OCI-LY7 (cell line): ENCODE results near the gene UBTD1. TPM values are rescaled to one million over a fixed set of nuclear protein-coding genes. Genes with fewer than 3 reads are reported as not detected.

Experiments used
- Bru-seq: library from RNA; stranded (reverse); fragments of 400-500 nt; gene quantifications from one replicate; lab custom pipeline; 2021; lab: Mats Ljungman, UMichigan
- BruChase-seq, 2 experiments: library from RNA; stranded (reverse); fragments of 400-500 nt; gene quantifications; one replicate each; lab custom pipeline; 2021; lab: Mats Ljungman, UMichigan
- BruUV-seq: library from RNA; stranded (reverse); fragments of 400-500 nt; replicated peaks from 2 replicates; lab custom pipeline; 2021; lab: Mats Ljungman, UMichigan
- CTCF ChIA-PET: fragments of 300-600 bp; sonication (Branson Sonifier 250); formaldehyde crosslinking; loops from one replicate; lab custom pipeline; 2022; ENCODE audit warnings: antibody characterized with exemption; ENCODE audit not compliant: unreplicated experiment; lab: Charles Lee
- POLR2A ChIA-PET: fragments of 300-600 bp; sonication (Branson Sonifier 250); formaldehyde crosslinking; loops from one replicate; lab custom pipeline; 2022; ENCODE audit warnings: antibody characterized with exemption; lab: Charles Lee
- DNase-seq: peaks from one replicate; pipeline ENCODE4 v3.0.0-alpha.2; 2015; ENCODE audit warnings: low spot score
- H2AFZ ChIP-seq: fragments of 200-600 bp; sonication (generic), shearing (Covaris generic); 2 replicates; pipeline ENCODE4 v1.6.1; 2014; ENCODE audit warnings: mild to moderate bottlenecking, antibody characterized with exemption, low read length, moderate library complexity
- H3K27ac ChIP-seq: fragments of 200-600 bp; sonication (generic); 2 replicates; pipeline ENCODE4 v1.5.1; 2014; ENCODE audit warnings: mixed run types, low read depth, mild to moderate bottlenecking, moderate library complexity, low read length, inconsistent platforms; ENCODE audit not compliant: poor library complexity, severe bottlenecking
- H3K36me3 ChIP-seq: fragments of 200-600 bp; sonication (generic); 2 replicates; pipeline ENCODE4 v1.6.1; 2014; ENCODE audit warnings: mild to moderate bottlenecking, antibody characterized with exemption, low read length, moderate library complexity, mixed read lengths; ENCODE audit not compliant: insufficient read depth
- H3K4me1 ChIP-seq: fragments of 200-600 bp; sonication (generic); 2 replicates; pipeline ENCODE4 v1.5.1; 2014; ENCODE audit warnings: mild to moderate bottlenecking, low read length; ENCODE audit not compliant: insufficient read depth, poor library complexity, severe bottlenecking
- H3K4me2 ChIP-seq: fragments of 200-600 bp; sonication (generic); 2 replicates; pipeline ENCODE4 v1.6.1; 2014; ENCODE audit warnings: mild to moderate bottlenecking, low read length
- H3K4me3 ChIP-seq: fragments of 200-600 bp; sonication (generic); 2 replicates; pipeline ENCODE4 v1.5.1; 2014; ENCODE audit warnings: mild to moderate bottlenecking, low read depth, low read length; ENCODE audit not compliant: poor library complexity, severe bottlenecking
- H3K79me2 ChIP-seq: fragments of 200-600 bp; sonication (generic); 2 replicates; pipeline ENCODE4 v1.6.1; 2016; ENCODE audit warnings: low read depth, mild to moderate bottlenecking, low read length, moderate library complexity, mixed read lengths; ENCODE audit not compliant: insufficient read depth
- H3K9me2 ChIP-seq: fragments of 200-600 bp; sonication (generic); 2 replicates; pipeline ENCODE4 v1.6.1; 2016; ENCODE audit warnings: mild to moderate bottlenecking, low read length, mixed read lengths; ENCODE audit not compliant: insufficient read depth
- H3K9me3 ChIP-seq: fragments of 200-600 bp; sonication (generic); 2 replicates; pipeline ENCODE4 v1.6.1; 2014; ENCODE audit warnings: mild to moderate bottlenecking, mixed run types, low read length, mixed read lengths
- H4K20me1 ChIP-seq: fragments of 200-600 bp; sonication (generic); 2 replicates; pipeline ENCODE4 v1.6.1; 2014; ENCODE audit warnings: mild to moderate bottlenecking, antibody characterized with exemption, low read length, moderate library complexity, mixed read lengths; ENCODE audit not compliant: insufficient read depth
- EZH2phosphoT487 ChIP-seq: fragments of 200-600 bp; sonication (generic); IDR thresholded peaks from 2 replicates; pipeline ENCODE4 v1.6.1; 2018; ENCODE audit warnings: low read depth, borderline replicate concordance, mild to moderate bottlenecking, mixed run types, antibody characterized with exemption, low read length, moderate library complexity, mixed read lengths
- intact Hi-C: fragments of 100-400 bp; cut with micrococcal nuclease; formaldehyde crosslinking; loops from one replicate; pipeline ENCODE4 v1.10.0; 2022; ENCODE audit not compliant: unreplicated experiment
- long read RNA-seq: library from polyadenylated mRNA; stranded (forward); transcript quantifications from one replicate; pipeline ENCODE4 v2.0.0, GENCODE V29; 2022
- total RNA-seq, 2 experiments: library from RNA; depleted of rRNA in 1 of 2; stranded (reverse); fragments of >200 nt in 1 of 2; shearing (Covaris generic) in 1 of 2; gene quantifications; 2 replicates each; pipeline ENCODE4 v1.2.3, GENCODE V29; 2014 to 2022
- TF ChIP-seq, protein P1 (sequence below): fragments of 200-600 bp; sonication (generic); conservative IDR thresholded peaks from 2 replicates; pipeline ENCODE4 v1.5.1; 2014; ENCODE audit warnings: mild to moderate bottlenecking, antibody characterized with exemption, low read length, moderate library complexity, mixed read lengths

Gene UBTD1, protein sequence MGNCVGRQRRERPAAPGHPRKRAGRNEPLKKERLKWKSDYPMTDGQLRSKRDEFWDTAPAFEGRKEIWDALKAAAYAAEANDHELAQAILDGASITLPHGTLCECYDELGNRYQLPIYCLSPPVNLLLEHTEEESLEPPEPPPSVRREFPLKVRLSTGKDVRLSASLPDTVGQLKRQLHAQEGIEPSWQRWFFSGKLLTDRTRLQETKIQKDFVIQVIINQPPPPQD
- total RNA-seq (2014; rRNA removed; shearing (Covaris generic)) (1.1 and 1.4 TPM in 2 replicates), total RNA-seq (2022) (2.0 and 2.2 TPM in 2 replicates), Bru-seq, nascent RNA (percentile 35 among the genes with signal in this experiment), BruChase-seq, experiment 1, labeled RNA remaining after a 6-hour chase (percentile 39 among the genes with signal in this experiment), BruChase-seq, experiment 2, labeled RNA remaining after a 2-hour chase (percentile 44 among the genes with signal in this experiment)
- long read RNA-seq, transcript UBTD1-201 (3 exons, 1,706 nt): major isoform, 8 of 8 reads
- long read RNA-seq, partial matches to known transcripts: 0 of 8 reads
- long read RNA-seq, other reads (novel, unspliced or antisense): 0 of 8 reads

DNA sequence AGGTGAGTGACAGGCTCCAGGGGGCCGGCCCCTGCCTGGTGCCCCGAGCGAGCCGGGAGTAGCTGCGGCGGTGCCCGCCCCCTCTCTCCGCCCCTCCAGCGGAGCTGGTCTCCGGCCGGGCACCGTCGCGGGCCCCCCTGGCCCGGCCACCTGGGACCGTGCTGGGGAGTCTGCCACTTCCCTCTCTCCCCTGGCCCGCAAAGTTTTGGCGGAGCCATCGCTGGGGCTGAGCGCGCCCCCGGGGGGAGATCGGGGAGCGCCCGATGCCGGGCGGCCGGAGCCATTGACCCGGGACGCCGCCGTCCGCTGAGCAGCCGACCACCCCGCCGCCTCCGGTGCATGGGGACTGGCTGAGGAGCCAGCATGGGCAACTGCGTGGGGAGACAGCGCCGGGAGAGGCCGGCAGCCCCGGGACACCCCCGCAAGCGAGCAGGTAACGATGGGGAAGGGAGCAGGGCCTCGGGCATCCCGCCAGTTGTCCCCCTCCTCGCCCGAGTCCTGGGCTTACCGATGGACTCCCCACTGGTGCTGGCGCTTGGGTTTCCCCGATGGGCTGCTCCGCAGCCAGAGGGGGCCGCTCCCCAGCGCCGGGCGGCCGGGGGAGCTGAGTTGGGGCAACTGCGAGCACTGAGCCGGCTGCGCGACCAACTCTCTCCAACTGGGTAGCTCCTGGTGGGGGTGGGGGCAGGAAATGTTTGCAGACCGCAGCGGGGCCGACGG lies at the start of gene UBTD1:
UBTD1 (plus strand) TSS at position 84 of the 720 bp plus-strand sequence; CDS start at position 364, 280 bp downstream.
- no TSS peak for BruUV-seq
- Histone ChIP-seq H3K4me3 (peak within 1 kb of the TSS; percentile 81), H3K27ac (peak within 1 kb of the TSS; percentile 85), H3K79me2 (peaks cover 39% of the 10 kb centered on the region), H3K4me1 (peaks cover 41% of the 10 kb centered on the region), H3K9me3 (no peaks in the 10 kb centered on the region), H3K36me3 (peaks cover 16% of the 10 kb centered on the region), H3K4me2 (peak within 1 kb of the TSS; percentile 97), H2AFZ (peak within 1 kb of the TSS; percentile 82), H4K20me1 (peaks cover 28% of the 10 kb centered on the region; the same call in 1 of the 2 replicates), H3K9me2 (no peaks in the 10 kb centered on the region)
- DNase-seq: peak; percentile 33
- intact Hi-C loops: loop anchor here (1.0 to 5.0 kb wide), 2 partner anchors 37 to 53 kb away; partner anchors contain the start of genes EXOSC1 and ZDHHC16
- ChIA-PET CTCF (interaction anchor here (0.6 kb wide), 2 partner anchors 11 to 67 kb away, joined by 4 to 10 read pairs; no protein-coding TSS in a partner anchor), POLR2A (interaction anchor here (0.6 kb wide), 1 partner anchor 602 kb away, joined by 4 read pairs; no protein-coding TSS in a partner anchor)
- no peak for TF ChIP-seq EZH2phosphoT487
- TF ChIP-seq, protein P1, sequence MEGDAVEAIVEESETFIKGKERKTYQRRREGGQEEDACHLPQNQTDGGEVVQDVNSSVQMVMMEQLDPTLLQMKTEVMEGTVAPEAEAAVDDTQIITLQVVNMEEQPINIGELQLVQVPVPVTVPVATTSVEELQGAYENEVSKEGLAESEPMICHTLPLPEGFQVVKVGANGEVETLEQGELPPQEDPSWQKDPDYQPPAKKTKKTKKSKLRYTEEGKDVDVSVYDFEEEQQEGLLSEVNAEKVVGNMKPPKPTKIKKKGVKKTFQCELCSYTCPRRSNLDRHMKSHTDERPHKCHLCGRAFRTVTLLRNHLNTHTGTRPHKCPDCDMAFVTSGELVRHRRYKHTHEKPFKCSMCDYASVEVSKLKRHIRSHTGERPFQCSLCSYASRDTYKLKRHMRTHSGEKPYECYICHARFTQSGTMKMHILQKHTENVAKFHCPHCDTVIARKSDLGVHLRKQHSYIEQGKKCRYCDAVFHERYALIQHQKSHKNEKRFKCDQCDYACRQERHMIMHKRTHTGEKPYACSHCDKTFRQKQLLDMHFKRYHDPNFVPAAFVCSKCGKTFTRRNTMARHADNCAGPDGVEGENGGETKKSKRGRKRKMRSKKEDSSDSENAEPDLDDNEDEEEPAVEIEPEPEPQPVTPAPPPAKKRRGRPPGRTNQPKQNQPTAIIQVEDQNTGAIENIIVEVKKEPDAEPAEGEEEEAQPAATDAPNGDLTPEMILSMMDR: no peak

DNA sequence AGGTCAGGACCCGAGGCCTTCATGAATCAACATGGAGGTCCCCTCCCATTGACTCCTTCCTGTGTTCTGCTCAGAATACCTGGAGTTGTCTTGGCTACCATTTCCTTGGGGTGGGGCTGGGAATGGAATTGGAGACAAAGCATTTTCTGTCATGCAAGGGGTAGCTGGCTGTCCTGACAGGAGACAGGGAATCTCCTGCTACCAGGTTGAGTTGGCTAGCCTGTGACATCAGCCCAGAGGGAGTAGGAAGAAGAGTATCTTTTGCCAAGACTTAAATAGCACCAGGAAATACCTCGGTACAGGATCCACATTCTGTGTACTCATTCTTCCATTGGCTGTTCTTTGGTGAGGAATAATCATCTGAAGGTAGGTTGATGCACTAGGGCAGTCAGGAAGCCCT lies 47.9 kb upstream of the UBTD1 start:
- TF ChIP-seq, protein P1: no peak
- no peak for TF ChIP-seq EZH2phosphoT487
- no peaks in the 10 kb centered on the region for H3K9me2 ChIP-seq
- ChIA-PET POLR2A (no interaction called here), CTCF (no interaction called here)
- intact Hi-C loops: no loop called here
- no peak overlapping the region for H2AFZ ChIP-seq
- peaks cover 54% of the 10 kb centered on the region for H3K36me3 ChIP-seq
- H3K9me3 ChIP-seq: no peaks in the 10 kb centered on the region
- peaks cover 17% of the 10 kb centered on the region for H3K4me1 ChIP-seq
- H4K20me1 ChIP-seq: no peaks in the 10 kb centered on the region
- BruUV-seq: no TSS peak
- no peak for DNase-seq
- no peak overlapping the region for H3K4me2 ChIP-seq
- no peak overlapping the region for H3K4me3 ChIP-seq
- peaks cover 13% of the 10 kb centered on the region; the same call in 1 of the 2 replicates for H3K79me2 ChIP-seq
- no peak overlapping the region for H3K27ac ChIP-seq
